GM12873 (cell line): ENCODE data around the gene PARP15.

Source experiments
- CTCF ChIP-seq: IDR thresholded peaks from 2 replicates; pipeline ENCODE4 v1.5.1; 2012; ENCODE audit warnings: low read depth, mild to moderate bottlenecking, moderate library complexity, low read length, control low read depth; ENCODE audit not compliant: insufficient read depth; ENCODE audit errors: missing control alignments

PARP15 gene

DNA sequence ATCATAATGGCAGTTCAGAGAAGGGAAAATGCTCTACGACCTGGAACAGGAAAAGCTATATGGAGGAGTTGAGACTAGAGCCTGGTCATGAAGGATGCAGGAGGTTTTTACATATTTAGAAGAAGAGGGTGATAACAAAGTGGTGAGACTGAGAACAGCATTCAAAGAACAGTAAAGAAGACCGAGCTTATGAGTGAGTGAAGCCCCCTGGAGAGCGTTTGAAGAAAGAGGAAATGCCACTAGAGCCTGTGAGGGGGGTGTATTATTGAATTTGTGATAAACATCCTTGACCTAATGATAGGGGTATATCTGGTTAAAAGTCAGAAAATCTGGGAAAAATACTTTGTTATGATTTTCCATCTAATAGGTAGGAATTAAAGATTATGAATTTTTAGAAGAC lies 17.5 kb upstream of the PARP15 start:
- no peak for TF ChIP-seq CTCF

DNA sequence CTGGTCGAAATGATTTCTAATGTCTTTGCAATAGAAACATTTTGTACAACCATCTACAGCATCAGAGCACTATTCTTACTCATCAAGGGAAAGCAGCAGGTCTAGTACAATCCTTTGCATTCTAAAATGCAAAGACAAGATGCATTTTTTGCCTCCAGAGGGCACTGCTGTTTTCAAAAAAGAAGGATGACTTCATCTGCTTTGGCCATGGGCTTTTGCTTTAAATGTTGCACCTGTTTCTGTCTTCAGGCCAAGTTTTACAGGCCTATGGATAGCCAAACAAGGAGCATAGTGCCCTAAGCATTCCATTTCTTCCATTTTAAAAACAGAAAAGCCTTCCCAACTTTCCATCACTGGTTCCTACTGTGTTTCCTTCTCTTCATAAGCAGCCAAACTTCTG lies 16.8 kb upstream of the PARP15 start:
- peak; percentile 74 for TF ChIP-seq CTCF

DNA sequence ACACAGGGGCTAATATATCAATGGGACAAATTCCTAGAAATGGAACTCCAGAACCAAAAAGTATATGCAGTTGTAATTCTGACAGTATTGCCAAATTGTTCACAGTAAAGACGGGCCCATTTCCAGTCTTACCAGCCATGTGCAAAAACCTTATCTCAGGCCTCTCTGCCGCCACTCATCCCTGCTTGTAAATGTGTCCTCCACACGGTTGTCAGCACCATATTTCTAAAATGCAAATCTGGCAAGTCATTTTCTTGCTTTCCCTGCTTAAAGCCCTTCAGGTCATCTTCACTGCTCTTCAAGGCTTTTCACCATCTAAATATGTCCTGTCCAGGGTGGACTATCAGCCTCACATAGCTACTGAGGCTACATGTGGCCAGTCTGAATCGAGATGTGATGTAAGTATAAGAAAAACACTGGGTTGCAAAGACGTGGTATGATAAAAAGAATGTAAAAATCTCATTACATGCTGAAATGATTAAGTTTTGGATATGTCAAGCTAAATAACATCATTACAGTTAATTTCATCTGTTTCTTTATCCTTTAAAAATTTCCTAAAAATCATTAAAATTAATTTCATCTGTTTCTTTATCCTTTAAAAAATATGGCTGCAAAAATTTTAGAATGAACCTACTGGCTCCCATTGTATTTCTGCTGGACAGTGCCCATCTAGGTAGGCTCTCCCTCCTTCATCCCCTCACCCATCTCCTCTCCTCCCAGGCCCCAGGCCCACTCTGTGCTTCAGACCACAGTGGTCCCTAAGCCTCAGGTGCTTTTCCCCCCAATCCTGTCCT lies 14.3 kb upstream of the PARP15 start:
- TF ChIP-seq CTCF = no peak

GRCh38 chr3:122563717-122564025 lies 13.8 kb upstream of the PARP15 start:
- TF ChIP-seq CTCF = no peak

- TF ChIP-seq CTCF = no peak
Observed at GRCh38 chr3:122564155-122564912, 13.1 kb upstream of the PARP15 start, which contains the start of the genes DTX3L and PARP9. TSS of gene DTX3L (plus strand) at chr3:122564338. CDS start at chr3:122564427, 89 bp downstream. TSS of gene PARP9 (minus strand) at chr3:122564300. CDS start at chr3:122559620, 4,680 bp downstream.

DNA sequence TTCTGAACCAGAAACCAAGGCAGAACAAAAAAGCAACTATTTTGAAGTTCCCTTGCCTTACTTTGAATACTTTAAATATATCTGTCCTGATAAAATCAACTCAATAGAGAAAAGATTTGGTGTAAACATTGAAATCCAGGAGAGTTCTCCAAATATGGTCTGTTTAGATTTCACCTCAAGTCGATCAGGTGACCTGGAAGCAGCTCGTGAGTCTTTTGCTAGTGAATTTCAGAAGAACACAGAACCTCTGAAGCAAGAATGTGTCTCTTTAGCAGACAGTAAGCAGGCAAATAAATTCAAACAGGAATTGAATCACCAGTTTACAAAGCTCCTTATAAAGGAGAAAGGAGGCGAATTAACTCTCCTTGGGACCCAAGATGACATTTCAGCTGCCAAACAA lies 8.7 kb upstream of the PARP15 start:
- TF ChIP-seq CTCF = no peak

- no peak for TF ChIP-seq CTCF
Observed at GRCh38 chr3:122572940-122573412, 4.5 kb upstream of the PARP15 start.
